CD4-positive, alpha-beta T cell (primary cell): ENCODE data around the gene CNPY3. TPM values are rescaled to one million over a fixed set of nuclear protein-coding genes. Genes with fewer than 3 reads are reported as not detected.

ENCODE experiments used
- ATAC-seq: fragments of 200-7000 bp; cut with Tn5 transposase; one replicate; pipeline ENCODE4 v1.10.0; 2022; ENCODE audit warnings: mild to moderate bottlenecking; ENCODE audit not compliant: poor library complexity
- CTCF ChIA-PET: fragments of 350-600 bp; sonication (Branson Sonifier 250); formaldehyde crosslinking; loops from one replicate; lab custom pipeline; 2021; ENCODE audit warnings: antibody characterized with exemption, inconsistent platforms; lab: Charles Lee
- POLR2A ChIA-PET: fragments of 350-600 bp; sonication (Branson Sonifier 250); formaldehyde crosslinking; loops from one replicate; lab custom pipeline; 2021; ENCODE audit warnings: antibody characterized with exemption, inconsistent platforms; lab: Charles Lee
- DNase-seq, 14 experiments: peaks; one replicate each; pipeline ENCODE4 v3.0.0-alpha.2; 2013 to 2020; ENCODE audit warnings: mixed read lengths in 2 of 14
- H3K27ac ChIP-seq, 2 donors: one replicate each; pipeline versions ENCODE4 v1.5.1 to v1.7.0; 2013; ENCODE audit warnings: low read length in 2 of 2, low read depth in 1 of 2, mild to moderate bottlenecking in 1 of 2
- H3K27me3 ChIP-seq, 2 experiments: 1 replicate in 1 of 2; 2 replicates in 1 of 2; pipeline versions ENCODE4 v1.6.1 to v1.7.0; 2013; ENCODE audit warnings: low read length in 2 of 2, control low read depth in 1 of 2, mild to moderate bottlenecking in 1 of 2, moderate library complexity in 1 of 2; ENCODE audit not compliant: insufficient read depth in 2 of 2, control insufficient read depth in 1 of 2
- H3K36me3 ChIP-seq: one replicate; pipeline ENCODE4 v1.6.1; 2013; ENCODE audit warnings: low read length, control low read depth; ENCODE audit not compliant: insufficient read depth
- H3K4me1 ChIP-seq: one replicate; pipeline ENCODE4 v1.6.1; 2013; ENCODE audit warnings: low read length, control low read depth; ENCODE audit not compliant: insufficient read depth
- H3K4me3 ChIP-seq: one replicate; pipeline ENCODE4 v1.5.1; 2013; ENCODE audit warnings: mild to moderate bottlenecking, low read length, moderate library complexity
- H3K9me3 ChIP-seq, 2 experiments: 1 replicate in 1 of 2; 2 replicates in 1 of 2; pipeline versions ENCODE4 v1.6.1 to v1.7.0; 2013; ENCODE audit warnings: low read length in 2 of 2, mild to moderate bottlenecking in 2 of 2, control low read depth in 1 of 2, moderate library complexity in 1 of 2; ENCODE audit not compliant: control insufficient read depth in 1 of 2, insufficient read depth in 1 of 2
- H3K27ac Mint-ChIP-seq: one replicate; pipeline ENCODE4 v1.8.0; 2020; ENCODE audit warnings: mixed read lengths
- H3K27me3 Mint-ChIP-seq: one replicate; pipeline ENCODE4 v1.8.0; 2021; ENCODE audit warnings: mixed read lengths
- H3K36me3 Mint-ChIP-seq: one replicate; pipeline ENCODE4 v1.8.0; 2021; ENCODE audit warnings: low read depth, mixed read lengths
- H3K4me1 Mint-ChIP-seq: one replicate; pipeline ENCODE4 v1.8.0; 2021; ENCODE audit warnings: low read depth, mixed read lengths
- H3K4me3 Mint-ChIP-seq: one replicate; pipeline ENCODE4 v1.8.0; 2020; ENCODE audit warnings: mild to moderate bottlenecking, mixed read lengths
- H3K9me3 Mint-ChIP-seq: one replicate; pipeline ENCODE4 v1.8.0; 2020; ENCODE audit warnings: mixed read lengths
- intact Hi-C, 2 experiments: fragments of 100-400 bp; cut with DNase I in 1 of 2; cut with micrococcal nuclease in 1 of 2; formaldehyde crosslinking; loops; one replicate each; pipeline versions ENCODE4 v1.15.1 to v1.9.0; 2023 to 2025; cut with DNase I, micrococcal nuclease
- total RNA-seq, 174 experiments: library from RNA in 2 of 174; stranded (reverse) in 2 of 174; gene quantifications; one replicate each; pipeline ENCODE4 v1.2.3 and lab custom pipeline; 2021 to 2026
- TF ChIP-seq, protein P1 (sequence below): fragments of 200-600 bp; IDR thresholded peaks from one replicate; pipeline ENCODE4 v1.8.0; 2022; ENCODE audit warnings: antibody characterized with exemption, mild to moderate bottlenecking

Gene CNPY3
- total RNA-seq, 2 experiments from 2014 or later: 41.2 to 43.8 TPM

DNA sequence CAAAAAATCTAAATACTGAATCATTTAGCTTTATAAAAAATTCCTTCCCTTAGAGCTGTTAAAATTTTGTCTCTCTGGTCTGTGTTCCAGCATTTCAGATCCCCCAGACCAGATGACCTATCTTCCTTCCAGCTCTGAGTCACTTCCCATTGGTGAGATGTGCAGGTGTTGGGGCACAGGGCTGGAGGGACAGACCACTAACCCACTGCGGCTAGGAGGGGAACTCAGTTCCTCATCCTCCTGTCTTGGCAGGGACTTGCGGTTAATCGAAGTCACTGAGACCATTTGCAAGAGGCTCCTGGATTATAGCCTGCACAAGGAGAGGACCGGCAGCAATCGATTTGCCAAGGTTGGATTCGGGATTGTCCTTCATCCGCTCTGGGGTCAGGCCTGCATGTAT is 6.0 kb downstream of the CNPY3 start:
- ATAC-seq (no peak), DNase-seq (no peak)
- ChIA-PET POLR2A (interaction anchor here (1.2 kb wide), 1 partner anchor 44 kb away, joined by 4 read pairs; the partner anchor contains the start of gene PEX6), CTCF (no interaction called here)
- Mint-ChIP-seq H3K4me1 (peaks cover 41% of the 10 kb centered on the region), H3K27ac (no peak overlapping the region), H3K27me3 (no peaks in the 10 kb centered on the region), H3K4me3 (no peak overlapping the region), H3K36me3 (peaks cover 89% of the 10 kb centered on the region), H3K9me3 (no peaks in the 10 kb centered on the region)
- Histone ChIP-seq H3K4me1 (peaks cover 52% of the 10 kb centered on the region), H3K36me3 (peaks cover 73% of the 10 kb centered on the region), H3K9me3 (no peaks in the 10 kb centered on the region), H3K27ac (no peak overlapping the region), H3K4me3 (no peak overlapping the region), H3K27me3 (no peaks in the 10 kb centered on the region)
- TF ChIP-seq, protein P1, sequence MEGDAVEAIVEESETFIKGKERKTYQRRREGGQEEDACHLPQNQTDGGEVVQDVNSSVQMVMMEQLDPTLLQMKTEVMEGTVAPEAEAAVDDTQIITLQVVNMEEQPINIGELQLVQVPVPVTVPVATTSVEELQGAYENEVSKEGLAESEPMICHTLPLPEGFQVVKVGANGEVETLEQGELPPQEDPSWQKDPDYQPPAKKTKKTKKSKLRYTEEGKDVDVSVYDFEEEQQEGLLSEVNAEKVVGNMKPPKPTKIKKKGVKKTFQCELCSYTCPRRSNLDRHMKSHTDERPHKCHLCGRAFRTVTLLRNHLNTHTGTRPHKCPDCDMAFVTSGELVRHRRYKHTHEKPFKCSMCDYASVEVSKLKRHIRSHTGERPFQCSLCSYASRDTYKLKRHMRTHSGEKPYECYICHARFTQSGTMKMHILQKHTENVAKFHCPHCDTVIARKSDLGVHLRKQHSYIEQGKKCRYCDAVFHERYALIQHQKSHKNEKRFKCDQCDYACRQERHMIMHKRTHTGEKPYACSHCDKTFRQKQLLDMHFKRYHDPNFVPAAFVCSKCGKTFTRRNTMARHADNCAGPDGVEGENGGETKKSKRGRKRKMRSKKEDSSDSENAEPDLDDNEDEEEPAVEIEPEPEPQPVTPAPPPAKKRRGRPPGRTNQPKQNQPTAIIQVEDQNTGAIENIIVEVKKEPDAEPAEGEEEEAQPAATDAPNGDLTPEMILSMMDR: no peak
- intact Hi-C loops: no loop called here

- no peaks in the 10 kb centered on the region for H3K27me3 ChIP-seq
- no peaks in the 10 kb centered on the region for H3K9me3 Mint-ChIP-seq
- H3K36me3 ChIP-seq: peaks cover 81% of the 10 kb centered on the region
- H3K4me3 Mint-ChIP-seq: no peak overlapping the region
- ChIA-PET CTCF (no interaction called here), POLR2A (no interaction called here)
- H3K27me3 Mint-ChIP-seq: no peaks in the 10 kb centered on the region
- H3K4me1 Mint-ChIP-seq: peaks cover 30% of the 10 kb centered on the region
- no peak overlapping the region for H3K27ac ChIP-seq
- DNase-seq (no peak), ATAC-seq (no peak)
- H3K4me1 ChIP-seq: peaks cover 41% of the 10 kb centered on the region
- TF ChIP-seq, protein P1: no peak
- H3K36me3 Mint-ChIP-seq: peaks cover 93% of the 10 kb centered on the region
- H3K4me3 ChIP-seq: no peak overlapping the region
- H3K27ac Mint-ChIP-seq: peak overlapping the region; percentile 44
- intact Hi-C loops: no loop called here
- H3K9me3 ChIP-seq: no peaks in the 10 kb centered on the region
Measured at GRCh38 chr6:42936398-42936797, 7.1 kb downstream of the CNPY3 start.

DNA sequence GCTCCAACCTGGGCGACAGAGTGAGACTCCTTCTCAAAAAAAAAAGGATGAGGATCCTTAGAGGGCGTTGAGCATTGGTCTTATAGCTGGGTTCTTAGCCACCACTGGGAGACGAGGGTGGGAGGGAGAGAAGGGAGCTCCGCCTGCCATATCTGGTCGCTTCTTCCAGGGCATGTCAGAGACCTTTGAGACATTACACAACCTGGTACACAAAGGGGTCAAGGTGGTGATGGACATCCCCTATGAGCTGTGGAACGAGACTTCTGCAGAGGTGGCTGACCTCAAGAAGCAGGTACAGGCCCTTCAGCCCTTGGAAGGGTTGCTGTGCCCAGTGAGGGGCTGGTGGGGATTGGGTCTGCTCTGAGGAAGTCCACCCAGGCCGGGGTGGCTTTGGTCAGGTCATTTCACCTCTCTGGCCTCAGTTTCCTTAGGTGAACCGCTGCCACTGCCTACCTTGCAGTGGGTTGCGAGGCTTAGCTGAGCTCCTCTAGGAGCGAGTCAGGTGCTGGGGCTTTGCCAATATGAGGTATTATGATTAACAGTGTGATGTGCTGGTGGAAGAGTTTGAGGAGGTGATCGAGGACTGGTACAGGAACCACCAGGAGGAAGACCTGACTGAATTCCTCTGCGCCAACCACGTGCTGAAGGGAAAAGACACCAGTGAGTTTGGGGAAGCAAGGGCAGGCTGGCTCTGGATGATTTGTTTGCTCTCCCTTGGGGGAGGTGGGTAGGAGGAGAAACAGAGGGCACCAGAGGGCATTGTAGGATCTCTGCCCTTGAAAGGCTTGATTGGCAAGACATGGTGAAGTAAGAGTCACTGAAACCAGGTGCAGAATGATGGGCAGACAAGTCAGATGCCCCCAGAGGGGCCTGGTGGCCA is 8.5 kb downstream of the CNPY3 start:
- intact Hi-C loops: no loop called here
- no peaks in the 10 kb centered on the region for H3K9me3 ChIP-seq
- POLR2A ChIA-PET: interaction anchor here (1.1 to 1.4 kb wide), 3 partner anchors 9 to 46 kb away, joined by 3 to 6 read pairs (median 3); partner anchors contain the start of genes CNPY3 and PPP2R5D
- TF ChIP-seq, protein P1: no peak
- peaks cover 18% of the 10 kb centered on the region for H3K4me1 Mint-ChIP-seq
- peak overlapping the region; percentile 38 for H3K27ac Mint-ChIP-seq
- CTCF ChIA-PET: interaction anchor here (0.6 kb wide), 1 partner anchor 661 kb away, joined by 3 read pairs; no protein-coding TSS in a partner anchor
- H3K4me3 ChIP-seq: no peak overlapping the region
- no peak overlapping the region for H3K27ac ChIP-seq
- H3K9me3 Mint-ChIP-seq: no peaks in the 10 kb centered on the region
- peaks cover 27% of the 10 kb centered on the region for H3K4me1 ChIP-seq
- no peak for DNase-seq
- no peaks in the 10 kb centered on the region for H3K27me3 Mint-ChIP-seq
- peaks cover 82% of the 10 kb centered on the region for H3K36me3 Mint-ChIP-seq
- H3K27me3 ChIP-seq: no peaks in the 10 kb centered on the region
- ATAC-seq: no peak
- H3K4me3 Mint-ChIP-seq: no peak overlapping the region
- peaks cover 77% of the 10 kb centered on the region for H3K36me3 ChIP-seq
